ENCODE data around the gene ZNF638. TPM values are rescaled to one million over a fixed set of nuclear protein-coding genes. Genes with fewer than 3 reads are reported as not detected.

Gene ZNF638
- polyA plus RNA-seq, 1 donor: 285 TPM

- no peak for DNase-seq
Observed at GRCh38 chr2:71469403-71470398, 138.1 kb downstream of the ZNF638 start.

- DNase-seq: no peak
Observed at GRCh38 chr2:71471276-71471675, 139.7 kb downstream of the ZNF638 start.

DNA sequence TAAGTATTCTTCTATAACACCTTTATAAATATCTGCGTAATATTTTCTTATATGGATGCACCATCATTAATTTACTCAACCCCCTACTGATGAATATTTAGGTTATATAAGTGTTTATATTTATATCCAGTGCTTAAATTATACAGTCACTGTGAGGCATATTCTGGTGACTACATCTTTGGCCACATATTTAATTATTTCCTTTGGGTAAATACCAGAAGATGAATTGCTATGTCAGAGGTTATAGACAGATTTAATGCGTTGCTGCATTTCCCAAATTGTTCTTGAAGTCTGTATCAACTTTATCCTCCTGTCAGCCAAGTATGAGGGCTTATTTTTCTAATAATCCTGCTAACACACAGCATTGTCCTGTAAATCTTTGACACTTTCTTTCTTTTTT, 140.4 kb downstream of the ZNF638 start:
- no peak for DNase-seq

- no peak for DNase-seq
Observed at GRCh38 chr2:71473346-71474031, 141.9 kb downstream of the ZNF638 start.

DNA sequence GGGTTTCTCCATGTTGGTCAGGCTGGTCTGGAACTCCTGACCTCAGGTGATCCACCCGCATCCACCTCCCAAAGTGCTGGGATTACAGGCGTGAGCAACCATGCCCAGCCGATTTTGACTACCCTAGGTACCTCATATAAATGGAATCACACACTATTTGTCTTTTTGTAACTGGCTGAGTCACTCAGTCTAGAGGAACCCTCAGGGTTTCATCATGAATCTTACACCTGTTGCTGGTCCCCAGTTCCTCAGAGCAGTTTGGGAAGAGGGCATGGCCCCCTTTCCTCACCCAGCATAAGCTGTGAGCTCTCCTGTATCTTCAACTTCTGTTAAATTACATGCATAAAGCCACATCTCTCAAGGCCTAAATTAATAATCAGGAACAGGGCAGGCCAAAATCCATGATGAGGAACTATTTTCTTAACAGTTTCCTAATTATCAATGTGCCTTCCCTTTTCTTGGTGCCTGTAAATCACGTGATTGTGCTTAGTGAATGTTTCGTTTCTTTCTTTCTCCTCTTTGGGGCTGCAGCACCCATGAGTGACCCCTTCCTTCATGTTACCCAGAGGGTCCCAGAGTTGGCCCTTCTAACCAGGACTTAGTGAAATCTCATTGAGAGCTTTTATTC, 142.6 kb downstream of the ZNF638 start:
- DNase-seq: no peak

- no peak for DNase-seq
Observed at GRCh38 chr2:71474744-71475397, 143.3 kb downstream of the ZNF638 start.

DNA sequence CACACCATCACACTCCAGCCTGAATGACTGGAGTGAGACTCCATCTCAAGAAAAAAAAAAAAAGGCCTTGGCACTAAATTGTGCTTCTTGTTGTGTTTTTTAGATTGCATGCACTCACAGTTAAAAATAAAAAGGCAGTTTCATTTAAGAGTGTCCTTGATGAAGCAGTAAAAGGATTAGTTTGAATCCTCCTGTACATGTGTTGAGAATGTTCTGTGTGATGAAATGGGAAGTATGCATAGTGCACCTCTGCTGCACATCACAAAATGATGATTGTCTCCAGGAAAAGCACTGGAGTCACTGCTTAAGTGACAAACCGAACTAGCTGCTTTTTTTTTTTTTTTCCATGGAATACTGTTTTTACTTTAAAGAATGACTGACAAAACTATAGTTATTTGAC, 144.9 kb downstream of the ZNF638 start:
- DNase-seq: no peak

DNA sequence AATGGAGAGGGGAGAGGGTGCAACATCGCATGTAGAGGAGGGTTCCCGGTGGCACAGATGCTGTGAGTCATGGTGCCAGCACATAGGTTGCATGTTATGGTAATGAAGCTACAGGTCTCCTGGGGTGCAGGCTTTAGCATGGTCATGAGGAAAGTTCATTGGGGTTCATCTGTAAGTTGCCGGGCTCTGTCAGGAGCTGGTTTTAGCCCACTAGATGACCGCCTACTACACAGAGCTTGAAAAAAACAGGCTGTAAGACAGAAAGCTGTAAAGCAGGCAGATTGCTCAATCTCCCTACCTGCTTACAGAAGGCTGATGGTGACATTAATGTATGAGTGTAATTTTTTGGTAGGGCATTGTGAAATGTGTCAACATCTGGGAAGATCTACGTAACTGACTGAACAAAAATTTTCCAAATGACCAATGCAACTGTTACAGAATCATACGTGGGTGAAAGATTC, 145.7 kb downstream of the ZNF638 start:
- no peak for DNase-seq

GRCh38 chr2:71478806-71479205, 147.2 kb downstream of the ZNF638 start:
- no peak for DNase-seq

- no peak for DNase-seq
Observed at GRCh38 chr2:71479261-71479660, 147.7 kb downstream of the ZNF638 start.

DNA sequence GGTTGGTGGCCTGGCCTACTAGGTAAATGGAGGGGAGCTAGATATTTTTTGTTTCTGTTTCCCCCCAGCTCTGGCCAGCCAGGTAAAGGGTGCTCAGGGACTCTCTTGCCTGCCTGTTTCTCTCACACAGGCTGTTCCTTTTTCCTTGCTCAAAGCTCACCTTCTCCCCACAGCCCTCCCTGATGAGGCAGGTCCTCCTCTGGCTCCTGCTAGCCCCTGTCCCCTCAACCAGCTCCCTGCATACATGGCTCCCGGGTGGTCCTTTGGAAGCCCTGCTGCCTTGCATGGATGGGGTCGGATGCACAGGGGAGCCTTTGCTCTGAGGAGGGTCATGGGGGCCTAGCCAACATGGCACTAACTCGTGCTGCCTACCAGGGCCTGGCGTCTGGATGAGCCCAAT, 149.5 kb downstream of the ZNF638 start:
- DNase-seq: no peak

- DNase-seq: no peak
Observed at GRCh38 chr2:71482055-71482454, 150.5 kb downstream of the ZNF638 start.

DNA sequence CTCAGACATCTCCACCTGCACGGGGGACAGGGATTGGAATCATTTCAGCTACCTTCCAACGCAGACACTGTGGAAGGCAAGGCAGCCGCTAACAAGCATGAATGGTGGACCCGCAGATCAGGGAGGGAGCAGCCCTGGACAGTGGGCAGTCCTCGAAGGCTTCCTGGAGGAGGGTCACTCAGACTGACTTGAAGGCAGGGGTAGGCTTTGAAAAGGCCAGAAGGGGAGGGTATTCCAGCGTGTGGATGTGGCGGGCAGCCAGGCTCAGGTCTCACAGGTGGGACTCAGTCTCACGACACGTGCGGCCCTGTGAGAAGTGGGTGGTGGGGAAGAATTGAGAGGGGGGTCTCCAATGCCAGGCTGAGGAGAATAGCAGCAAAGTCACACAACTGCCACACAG, 151.7 kb downstream of the ZNF638 start:
- DNase-seq: no peak

DNA sequence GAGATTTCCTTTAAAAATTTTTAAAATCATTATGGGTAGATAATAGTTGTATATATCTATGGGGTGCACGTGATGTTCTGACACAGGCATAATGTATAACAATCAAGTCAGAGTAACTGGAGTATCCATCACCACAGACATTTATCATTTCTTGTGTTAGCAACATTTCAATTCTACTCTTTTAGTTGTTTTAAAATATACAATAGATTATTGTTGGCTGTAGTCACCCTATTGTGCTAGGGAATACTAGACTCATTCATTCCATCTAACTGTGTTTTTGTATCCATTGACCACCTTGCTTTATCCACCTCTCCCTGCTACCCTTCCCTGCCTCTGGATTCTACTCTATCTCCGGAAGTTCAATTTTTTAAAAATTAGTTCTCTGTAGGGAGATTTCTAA, 152.8 kb downstream of the ZNF638 start:
- DNase-seq: no peak

Other genes with a start within 250 kb of the ZNF638 start
- gene MCEE, start 201.6 kb upstream of the ZNF638 start, polyA plus RNA-seq (ENCODE audit: insufficient read length): 28.3 TPM
- gene MPHOSPH10, start 201.1 kb upstream of the ZNF638 start, polyA plus RNA-seq (ENCODE audit: insufficient read length): 55.8 TPM
- 21.6 TPM for gene PAIP2B, start 104.7 kb upstream of the ZNF638 start, polyA plus RNA-seq (ENCODE audit: insufficient read length)
- gene DYSF, start 121.8 kb downstream of the ZNF638 start, polyA plus RNA-seq (ENCODE audit: insufficient read length): 15.4 TPM

Data from left kidney (tissue), 2 donors.